ENCODE data around the gene C14orf39. TPM values are rescaled to one million over a fixed set of nuclear protein-coding genes. Genes with fewer than 3 reads are reported as not detected.

Gene C14orf39
- total RNA-seq, 1 experiment from 2014 or later: not detected

DNA sequence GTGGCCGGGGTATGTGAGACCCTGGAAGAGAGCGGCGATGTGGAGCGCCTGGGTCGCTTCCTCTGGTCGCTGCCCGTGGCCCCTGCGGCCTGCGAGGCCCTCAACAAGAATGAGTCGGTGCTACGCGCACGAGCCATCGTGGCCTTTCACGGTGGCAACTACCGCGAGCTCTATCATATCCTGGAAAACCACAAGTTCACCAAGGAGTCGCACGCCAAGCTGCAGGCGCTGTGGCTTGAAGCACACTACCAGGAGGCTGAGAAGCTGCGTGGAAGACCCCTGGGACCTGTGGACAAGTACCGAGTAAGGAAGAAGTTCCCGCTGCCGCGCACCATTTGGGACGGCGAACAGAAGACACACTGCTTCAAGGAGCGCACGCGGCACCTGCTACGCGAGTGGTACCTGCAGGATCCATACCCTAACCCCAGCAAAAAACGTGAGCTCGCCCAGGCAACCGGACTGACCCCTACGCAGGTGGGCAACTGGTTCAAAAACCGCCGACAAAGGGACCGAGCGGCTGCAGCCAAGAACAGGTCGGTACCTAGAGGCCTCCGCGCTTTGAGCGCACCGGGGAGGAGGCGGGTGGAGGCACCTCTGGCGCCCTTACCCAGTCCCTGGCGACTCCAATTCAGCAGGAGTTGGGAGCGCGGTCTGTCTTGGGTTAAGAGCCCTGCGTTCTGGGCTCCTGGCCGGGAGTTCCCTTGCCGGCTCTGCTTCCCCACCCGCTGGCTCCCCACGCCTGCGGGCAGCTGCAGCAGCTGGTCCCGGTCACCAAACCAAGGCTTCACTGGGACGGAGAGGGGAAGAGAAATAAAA is 23.8 kb upstream of the C14orf39 start:
- Histone ChIP-seq H3K9me3 (no peaks in the 10 kb centered on the region), H3K4me3 (ENCODE audit: low read depth, low read length) (no peak overlapping the region), H3K36me3 (ENCODE audit: control insufficient read depth, insufficient read depth, low read length) (no peaks in the 10 kb centered on the region), H3K4me1 (no peaks in the 10 kb centered on the region), H3K27me3 (replicated peaks; ENCODE audit: control insufficient read depth, insufficient read depth, low read length) (no peaks in the 10 kb centered on the region; the same call in 1 of the 2 replicates)
- H3K27me3 Mint-ChIP-seq (ENCODE audit: insufficient read depth, unreplicated experiment): peaks cover 10% of the 10 kb centered on the region
- BruUV-seq (replicated peaks): no TSS peak
- no peaks in the 10 kb centered on the region for H3K36me3 Mint-ChIP-seq (ENCODE audit: insufficient read depth, unreplicated experiment)
- no peak for DNase-seq
- no peak overlapping the region for H3K4me3 Mint-ChIP-seq (ENCODE audit: unreplicated experiment)
- intact Hi-C loops (cut with micrococcal nuclease; ENCODE audit: unreplicated experiment): no loop called here
- no peaks in the 10 kb centered on the region for H3K4me1 Mint-ChIP-seq (ENCODE audit: low read depth, unreplicated experiment)
- POLR2A ChIA-PET: no interaction called here
- CTCF ChIA-PET: no interaction called here
- TF ChIP-seq, protein P1, sequence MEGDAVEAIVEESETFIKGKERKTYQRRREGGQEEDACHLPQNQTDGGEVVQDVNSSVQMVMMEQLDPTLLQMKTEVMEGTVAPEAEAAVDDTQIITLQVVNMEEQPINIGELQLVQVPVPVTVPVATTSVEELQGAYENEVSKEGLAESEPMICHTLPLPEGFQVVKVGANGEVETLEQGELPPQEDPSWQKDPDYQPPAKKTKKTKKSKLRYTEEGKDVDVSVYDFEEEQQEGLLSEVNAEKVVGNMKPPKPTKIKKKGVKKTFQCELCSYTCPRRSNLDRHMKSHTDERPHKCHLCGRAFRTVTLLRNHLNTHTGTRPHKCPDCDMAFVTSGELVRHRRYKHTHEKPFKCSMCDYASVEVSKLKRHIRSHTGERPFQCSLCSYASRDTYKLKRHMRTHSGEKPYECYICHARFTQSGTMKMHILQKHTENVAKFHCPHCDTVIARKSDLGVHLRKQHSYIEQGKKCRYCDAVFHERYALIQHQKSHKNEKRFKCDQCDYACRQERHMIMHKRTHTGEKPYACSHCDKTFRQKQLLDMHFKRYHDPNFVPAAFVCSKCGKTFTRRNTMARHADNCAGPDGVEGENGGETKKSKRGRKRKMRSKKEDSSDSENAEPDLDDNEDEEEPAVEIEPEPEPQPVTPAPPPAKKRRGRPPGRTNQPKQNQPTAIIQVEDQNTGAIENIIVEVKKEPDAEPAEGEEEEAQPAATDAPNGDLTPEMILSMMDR (IDR thresholded peaks at IDR 0.05; ENCODE audit: insufficient read depth in 1 of 2, low read depth in 1 of 2, low read length in 1 of 2, severe bottlenecking in 1 of 2, unreplicated experiment in 1 of 2): no peak
- H3K9me3 Mint-ChIP-seq (ENCODE audit: unreplicated experiment): no peaks in the 10 kb centered on the region
- H3K27ac Mint-ChIP-seq (ENCODE audit: unreplicated experiment): no peak overlapping the region

DNA sequence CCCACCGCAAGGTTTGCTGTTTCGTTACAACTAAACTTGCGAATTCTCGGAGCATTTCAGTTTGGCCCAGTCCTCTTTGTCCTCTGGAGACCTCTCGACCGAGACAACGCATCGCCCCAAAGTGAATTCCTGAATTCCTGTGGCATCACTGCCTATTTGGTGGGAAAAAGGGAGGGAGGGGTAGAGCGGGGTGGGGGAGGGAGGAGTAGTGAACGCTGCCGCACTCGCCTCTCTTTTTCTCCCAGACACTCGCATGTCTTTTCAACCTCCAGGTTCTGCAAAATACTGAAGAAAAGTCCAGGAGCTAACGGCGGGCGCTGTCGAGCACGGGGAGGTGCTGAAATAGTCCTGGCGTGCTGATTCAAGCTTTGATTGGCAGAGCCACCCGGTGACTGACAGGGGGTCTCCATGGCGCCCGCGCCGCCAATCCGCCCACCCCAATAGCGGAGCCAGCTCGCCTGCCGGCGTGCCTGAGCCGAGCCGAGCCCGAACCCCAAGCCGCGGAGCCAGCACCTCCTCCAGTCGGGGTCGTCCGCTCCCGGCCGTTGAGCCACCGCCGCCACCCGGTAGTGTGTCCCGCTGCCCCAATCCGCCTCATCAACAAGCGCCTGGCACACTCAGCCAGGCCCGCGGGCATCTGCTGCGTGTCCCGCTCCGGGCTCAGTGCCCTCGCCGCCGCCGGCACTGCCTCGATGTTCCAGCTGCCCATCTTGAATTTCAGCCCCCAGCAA is 23.0 kb upstream of the C14orf39 start, which contains the start of gene SIX6:
Gene SIX6 (plus strand): TSS at position 440 of the 731 bp plus-strand sequence. CDS start 253 bp downstream, at position 693.
- H3K27me3 Mint-ChIP-seq (ENCODE audit: insufficient read depth, unreplicated experiment): peaks cover 7% of the 10 kb centered on the region
- H3K27ac Mint-ChIP-seq (ENCODE audit: unreplicated experiment): no peak within 1 kb of the TSS
- no peak for DNase-seq
- CTCF ChIA-PET: no interaction called here
- H3K36me3 Mint-ChIP-seq (ENCODE audit: insufficient read depth, unreplicated experiment): no peaks in the 10 kb centered on the region
- H3K4me1 Mint-ChIP-seq (ENCODE audit: low read depth, unreplicated experiment): no peaks in the 10 kb centered on the region
- POLR2A ChIA-PET: no interaction called here
- TF ChIP-seq, protein P1 (IDR thresholded peaks at IDR 0.05; ENCODE audit: insufficient read depth in 1 of 2, low read depth in 1 of 2, low read length in 1 of 2, severe bottlenecking in 1 of 2, unreplicated experiment in 1 of 2): no peak
- BruUV-seq (replicated peaks): no TSS peak
- no peaks in the 10 kb centered on the region for H3K9me3 ChIP-seq
- no peak within 1 kb of the TSS for H3K4me3 ChIP-seq (ENCODE audit: low read depth, low read length)
- H3K36me3 ChIP-seq (ENCODE audit: control insufficient read depth, insufficient read depth, low read length): no peaks in the 10 kb centered on the region
- H3K4me3 Mint-ChIP-seq (ENCODE audit: unreplicated experiment): no peak within 1 kb of the TSS
- H3K27me3 ChIP-seq (replicated peaks; ENCODE audit: control insufficient read depth, insufficient read depth, low read length): no peaks in the 10 kb centered on the region; the same call in 1 of the 2 replicates
- intact Hi-C loops (cut with micrococcal nuclease; ENCODE audit: unreplicated experiment): no loop called here
- H3K9me3 Mint-ChIP-seq (ENCODE audit: unreplicated experiment): no peaks in the 10 kb centered on the region
- H3K4me1 ChIP-seq: no peaks in the 10 kb centered on the region

DNA sequence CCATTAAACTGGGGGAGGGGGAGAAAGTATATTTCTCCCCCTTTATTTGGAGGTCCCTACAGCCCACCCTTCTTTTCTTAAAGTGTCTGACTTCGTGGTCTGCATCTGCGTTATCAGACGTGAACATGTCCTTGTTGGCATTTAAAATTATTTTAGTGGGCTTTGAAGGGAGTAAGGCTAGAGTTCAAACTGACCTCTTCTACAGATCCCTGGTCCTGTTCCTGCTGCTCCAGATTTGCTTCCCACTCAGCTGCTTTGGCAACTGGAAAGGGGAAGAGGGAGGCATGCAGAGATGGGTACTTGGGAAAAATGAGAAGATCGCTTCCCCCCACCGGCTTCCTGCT is 22.5 kb upstream of the C14orf39 start:
- H3K27me3 Mint-ChIP-seq (ENCODE audit: insufficient read depth, unreplicated experiment): peaks cover 7% of the 10 kb centered on the region
- H3K36me3 ChIP-seq (ENCODE audit: control insufficient read depth, insufficient read depth, low read length): no peaks in the 10 kb centered on the region
- intact Hi-C loops (cut with micrococcal nuclease; ENCODE audit: unreplicated experiment): no loop called here
- H3K9me3 Mint-ChIP-seq (ENCODE audit: unreplicated experiment): no peaks in the 10 kb centered on the region
- no peaks in the 10 kb centered on the region for H3K9me3 ChIP-seq
- no peaks in the 10 kb centered on the region for H3K4me1 Mint-ChIP-seq (ENCODE audit: low read depth, unreplicated experiment)
- H3K27ac Mint-ChIP-seq (ENCODE audit: unreplicated experiment): no peak overlapping the region
- TF ChIP-seq, protein P1 (IDR thresholded peaks at IDR 0.05; ENCODE audit: insufficient read depth in 1 of 2, low read depth in 1 of 2, low read length in 1 of 2, severe bottlenecking in 1 of 2, unreplicated experiment in 1 of 2): no peak
- no TSS peak for BruUV-seq (replicated peaks)
- H3K4me3 ChIP-seq (ENCODE audit: low read depth, low read length): no peak overlapping the region
- no peaks in the 10 kb centered on the region for H3K36me3 Mint-ChIP-seq (ENCODE audit: insufficient read depth, unreplicated experiment)
- ChIA-PET CTCF (no interaction called here), POLR2A (no interaction called here)
- no peak for DNase-seq
- no peak overlapping the region for H3K4me3 Mint-ChIP-seq (ENCODE audit: unreplicated experiment)
- no peaks in the 10 kb centered on the region; the same call in 1 of the 2 replicates for H3K27me3 ChIP-seq (replicated peaks; ENCODE audit: control insufficient read depth, insufficient read depth, low read length)
- H3K4me1 ChIP-seq: no peaks in the 10 kb centered on the region
